ENCODE results near the gene HSD3B2.

HSD3B2 gene

GRCh38 chr1:119397986-119398385, 17.0 kb upstream of the HSD3B2 start:
- DNase-seq (ENCODE audit: low read depth): no peak

GRCh38 chr1:119404736-119405135, 10.2 kb upstream of the HSD3B2 start:
- DNase-seq (ENCODE audit: low read depth): no peak

- DNase-seq (ENCODE audit: low read depth): no peak
Observed at GRCh38 chr1:119409731-119410130, 5.2 kb upstream of the HSD3B2 start.

GRCh38 chr1:119410961-119411360, 4.0 kb upstream of the HSD3B2 start:
- no peak for DNase-seq (ENCODE audit: low read depth)

- no peak for DNase-seq (ENCODE audit: low read depth)
Observed at GRCh38 chr1:119416006-119416640, 1.2 kb downstream of the HSD3B2 start.

GRCh38 chr1:119419109-119419508, 4.2 kb downstream of the HSD3B2 start:
- no peak for DNase-seq (ENCODE audit: low read depth)

GRCh38 chr1:119420638-119421037, 5.7 kb downstream of the HSD3B2 start:
- no peak for DNase-seq (ENCODE audit: low read depth)

- DNase-seq (ENCODE audit: low read depth): no peak
Observed at GRCh38 chr1:119422631-119423030, 7.7 kb downstream of the HSD3B2 start.

GRCh38 chr1:119428991-119429390, 14.0 kb downstream of the HSD3B2 start:
- no peak for DNase-seq (ENCODE audit: low read depth)

GRCh38 chr1:119429687-119430086, 14.7 kb downstream of the HSD3B2 start:
- no peak for DNase-seq (ENCODE audit: low read depth)

- no peak for DNase-seq (ENCODE audit: low read depth)
Observed at GRCh38 chr1:119430486-119430885, 15.5 kb downstream of the HSD3B2 start.

GRCh38 chr1:119431836-119432235, 16.9 kb downstream of the HSD3B2 start:
- DNase-seq (ENCODE audit: low read depth): no peak

GRCh38 chr1:119435052-119435451, 20.1 kb downstream of the HSD3B2 start:
- DNase-seq (ENCODE audit: low read depth): no peak

GRCh38 chr1:119438761-119439160, 23.8 kb downstream of the HSD3B2 start:
- no peak for DNase-seq (ENCODE audit: low read depth)

- no peak for DNase-seq (ENCODE audit: low read depth)
Observed at GRCh38 chr1:119440721-119441307, 25.9 kb downstream of the HSD3B2 start.

GRCh38 chr1:119442756-119443155, 27.8 kb downstream of the HSD3B2 start:
- no peak for DNase-seq (ENCODE audit: low read depth)

- no peak for DNase-seq (ENCODE audit: low read depth)
Observed at GRCh38 chr1:119446321-119446720, 31.4 kb downstream of the HSD3B2 start.

- no peak for DNase-seq (ENCODE audit: low read depth)
Observed at GRCh38 chr1:119447344-119448126, 32.6 kb downstream of the HSD3B2 start.

- DNase-seq (ENCODE audit: low read depth): no peak
Observed at GRCh38 chr1:119448127-119448511, 33.2 kb downstream of the HSD3B2 start.

- no peak for DNase-seq (ENCODE audit: low read depth)
Observed at GRCh38 chr1:119449971-119450370, 35.0 kb downstream of the HSD3B2 start.

- DNase-seq (ENCODE audit: low read depth): no peak
Observed at GRCh38 chr1:119451158-119451557, 36.2 kb downstream of the HSD3B2 start.

GRCh38 chr1:119452091-119452490, 37.1 kb downstream of the HSD3B2 start:
- no peak for DNase-seq (ENCODE audit: low read depth)

- DNase-seq (ENCODE audit: low read depth): peak; percentile 24
Observed at GRCh38 chr1:119453021-119453420, 38.1 kb downstream of the HSD3B2 start.

All from HS-27A (cell line).